Brain pericyte (primary cell): ENCODE measurements around the gene TLCD2.
"Not testable (repeated sequence)": the region's sequence is repeated elsewhere in the genome, so short reads cannot be mapped to it uniquely, and the experiment has no call there.

Experiments used
- DNase-seq: peaks from one replicate; pipeline ENCODE4 v3.0.0-alpha.2; 2012; ENCODE audit warnings: low read depth, low spot score

The TLCD2 gene

GRCh38 chr17:1716076-1716911, 6.1 kb upstream of the TLCD2 start:
- peak; percentile 100 for DNase-seq

GRCh38 chr17:1715803-1716075, 5.6 kb upstream of the TLCD2 start:
- no peak for DNase-seq

- peak; percentile 42 for DNase-seq
Observed at GRCh38 chr17:1714980-1715802, 5.0 kb upstream of the TLCD2 start.

DNA sequence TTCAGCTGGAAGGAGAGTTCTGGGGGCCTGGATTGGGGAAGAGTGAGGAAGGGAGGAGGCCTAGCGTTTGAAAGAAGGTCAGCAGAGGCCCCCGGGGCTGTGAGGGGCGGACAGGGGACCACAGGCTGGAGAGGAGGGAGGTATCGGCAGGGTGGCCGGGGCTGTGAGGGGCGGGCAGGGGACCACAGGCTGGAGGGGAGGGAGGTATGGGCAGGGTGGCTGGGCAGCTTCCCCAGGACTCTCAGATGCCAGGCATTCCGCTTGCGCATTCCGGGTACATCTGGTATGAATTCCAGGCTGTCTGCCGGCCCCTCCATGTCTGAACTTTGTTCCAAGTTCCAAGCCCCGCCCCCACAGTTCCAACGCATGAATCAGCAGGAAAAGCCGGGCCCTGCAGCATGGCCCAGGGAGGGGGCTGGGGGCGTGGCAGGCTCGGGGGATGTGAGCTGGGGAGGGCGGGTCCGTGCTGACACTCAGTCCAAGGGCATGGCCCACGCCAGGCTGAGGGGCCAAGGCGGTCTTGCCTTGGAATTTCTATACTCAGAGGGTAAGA, 4.3 kb upstream of the TLCD2 start:
- DNase-seq = peak; percentile 68

GRCh38 chr17:1713878-1714426, 3.8 kb upstream of the TLCD2 start:
- no peak for DNase-seq

DNA sequence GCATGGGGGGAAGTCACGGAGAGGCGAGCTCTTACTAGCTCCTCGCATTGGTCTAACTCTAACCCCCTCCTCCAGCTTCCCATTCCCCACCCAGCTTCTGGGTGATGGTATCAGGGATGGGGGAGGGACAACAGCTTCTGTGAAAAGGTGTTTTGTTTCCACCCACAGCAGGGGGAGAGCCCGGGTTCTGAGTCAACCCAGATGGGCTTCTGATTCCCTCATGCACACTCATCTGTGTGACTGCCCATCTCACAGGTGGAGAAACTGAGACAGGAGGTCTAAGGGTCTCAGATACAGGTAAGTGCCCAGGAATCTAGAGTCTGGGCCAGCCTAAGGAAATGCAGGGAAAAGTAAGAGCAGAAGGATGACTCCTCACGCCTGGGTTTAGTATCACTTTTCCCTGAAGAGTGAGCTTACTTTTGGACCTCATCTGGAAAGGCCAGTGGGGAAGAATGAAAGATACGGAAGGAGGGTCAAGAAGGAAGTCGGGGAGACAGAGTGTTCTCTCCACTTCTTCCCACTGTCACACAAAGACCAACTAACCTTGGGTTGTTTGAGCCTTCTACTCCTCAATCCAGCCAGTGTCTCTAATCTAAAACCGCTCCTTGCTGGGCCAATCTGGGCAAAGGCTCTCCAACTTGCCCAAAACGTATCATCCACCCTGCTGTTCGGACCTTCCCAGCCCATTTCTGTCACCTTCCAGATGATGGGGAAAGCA, 3.1 kb upstream of the TLCD2 start:
- no peak for DNase-seq

- no peak for DNase-seq
Observed at GRCh38 chr17:1712271-1712670, 2.1 kb upstream of the TLCD2 start.

GRCh38 chr17:1711804-1712203, 1.6 kb upstream of the TLCD2 start:
- no peak for DNase-seq

DNA sequence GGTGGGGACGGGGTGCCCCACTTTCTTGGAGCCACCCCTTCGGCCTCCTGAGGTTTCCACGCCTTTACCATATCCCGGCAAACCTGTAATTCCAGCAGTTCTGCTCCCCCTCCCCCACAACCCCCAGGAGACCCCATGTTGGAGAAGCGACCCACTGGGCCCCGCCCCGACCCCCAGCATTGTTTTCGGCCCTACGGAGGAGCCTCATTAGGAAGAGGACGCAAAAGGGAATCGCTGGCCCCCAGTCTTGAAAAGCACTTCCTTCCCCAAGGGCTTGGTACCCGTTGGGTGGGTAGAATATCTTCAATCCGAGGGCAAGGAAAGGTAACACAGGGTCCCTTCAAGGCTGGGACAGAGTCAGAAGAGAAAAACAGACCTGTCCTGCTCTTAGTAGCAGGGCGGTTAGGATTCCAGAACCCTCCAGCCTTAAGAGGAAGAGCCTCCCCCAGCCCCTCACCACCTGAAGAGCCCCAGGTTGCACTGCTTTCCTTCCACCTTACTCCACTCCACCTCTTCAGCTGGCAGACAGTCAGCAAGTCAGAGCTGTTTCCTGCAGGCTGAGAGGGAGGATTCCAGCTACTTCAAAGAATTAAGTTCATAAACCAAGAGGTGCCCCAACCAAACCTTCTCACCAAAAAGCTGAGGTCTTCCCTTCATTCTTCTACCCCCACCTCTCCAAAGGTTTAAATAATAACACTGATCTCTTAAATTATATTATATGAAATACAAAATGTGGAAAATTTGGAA, 803 bp upstream of the TLCD2 start:
- DNase-seq = no peak

DNA sequence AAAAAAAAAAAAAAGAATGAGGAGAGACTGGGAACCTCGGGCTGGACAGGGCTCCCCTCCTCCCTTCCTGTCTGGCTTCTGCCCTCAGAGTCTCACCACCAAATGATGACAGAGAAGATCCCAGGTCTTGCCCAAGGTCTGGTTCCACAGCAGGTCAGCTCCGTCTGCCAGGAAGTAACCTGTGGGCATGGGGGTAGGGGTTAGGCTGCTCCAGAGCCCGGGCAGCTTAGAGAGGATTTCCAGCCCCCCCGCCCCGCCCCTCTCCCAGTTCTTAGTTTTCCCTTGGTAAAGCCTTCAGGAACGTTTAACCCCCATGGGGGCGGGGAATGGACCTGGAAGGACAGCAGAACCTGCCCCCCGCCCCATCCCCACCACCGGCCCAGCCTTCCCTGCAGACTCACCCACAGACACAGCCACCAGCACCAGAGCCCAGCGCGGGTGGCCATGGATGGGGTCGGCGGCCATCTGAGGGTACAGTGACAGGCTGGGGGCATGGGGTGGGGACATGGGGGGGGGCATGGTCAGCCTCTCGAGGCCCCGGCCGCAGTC, 700 bp downstream of the TLCD2 start:
- DNase-seq = no peak

DNA sequence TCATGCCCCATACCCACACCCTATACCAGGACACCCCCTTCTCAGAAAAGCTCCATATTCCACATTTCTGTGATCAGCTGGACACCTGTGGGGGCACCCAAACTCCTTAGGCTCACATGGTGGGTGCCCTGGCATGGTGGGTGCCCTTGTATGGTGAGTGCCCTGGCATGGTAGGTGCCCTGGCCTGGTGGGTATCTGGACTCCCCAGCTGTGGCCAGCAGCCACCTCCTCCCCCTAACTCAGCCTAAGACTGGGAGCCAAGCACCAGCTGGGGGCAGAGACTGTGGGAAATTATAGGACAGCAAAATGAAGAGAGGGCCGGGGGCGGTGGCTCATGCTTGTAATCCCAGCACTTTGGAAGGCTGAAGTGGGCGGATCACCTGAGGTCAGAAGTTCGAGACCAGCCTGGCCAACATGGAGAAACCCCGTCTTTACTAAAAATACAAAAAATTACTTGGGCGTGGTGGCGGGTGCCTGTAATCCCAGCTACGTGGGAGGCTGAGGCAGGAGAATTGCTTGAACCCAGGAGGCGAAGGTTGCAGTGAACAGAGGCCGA, 1.3 kb downstream of the TLCD2 start:
- DNase-seq = not testable (repeated sequence)

DNA sequence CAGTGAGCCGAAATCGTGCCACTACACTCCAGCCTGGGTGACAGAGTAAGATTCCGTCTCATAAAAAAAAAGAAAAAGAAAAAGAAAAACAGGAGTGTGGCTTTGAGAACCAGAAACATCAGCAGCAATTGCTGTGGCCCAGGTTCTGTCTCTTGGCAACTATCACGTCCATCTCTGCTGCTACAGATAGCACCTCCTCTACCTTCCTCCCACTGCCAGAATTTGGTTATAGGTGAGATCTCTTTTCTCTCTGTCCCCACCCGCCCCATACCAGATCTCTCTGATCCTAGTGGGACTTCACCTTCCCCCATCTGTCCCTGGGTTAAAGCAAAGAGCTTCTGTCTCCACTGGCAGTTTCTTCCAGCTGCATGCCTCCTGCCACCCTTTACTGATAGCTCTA, 3.1 kb downstream of the TLCD2 start:
- no peak for DNase-seq

DNA sequence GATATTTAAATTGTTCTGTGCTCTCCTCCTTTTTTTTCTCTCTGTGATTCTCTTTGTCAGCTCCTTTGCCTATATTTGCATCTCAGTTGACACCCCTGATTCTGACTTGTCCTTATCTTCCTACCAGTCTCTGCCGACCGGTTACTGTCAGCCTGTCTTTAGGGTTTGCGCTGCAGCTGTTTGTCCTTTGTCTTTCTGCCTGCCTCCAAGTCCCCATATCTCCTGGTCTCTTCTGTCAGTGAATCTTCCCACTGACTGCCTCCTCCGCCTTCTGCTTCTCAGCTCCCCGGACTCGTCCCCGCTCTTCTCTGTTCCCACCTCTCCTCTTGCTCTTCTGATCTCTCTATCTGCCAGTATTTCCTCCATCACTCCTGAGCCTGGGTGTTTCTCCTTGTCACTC, 5.2 kb downstream of the TLCD2 start:
- DNase-seq = no peak

DNA sequence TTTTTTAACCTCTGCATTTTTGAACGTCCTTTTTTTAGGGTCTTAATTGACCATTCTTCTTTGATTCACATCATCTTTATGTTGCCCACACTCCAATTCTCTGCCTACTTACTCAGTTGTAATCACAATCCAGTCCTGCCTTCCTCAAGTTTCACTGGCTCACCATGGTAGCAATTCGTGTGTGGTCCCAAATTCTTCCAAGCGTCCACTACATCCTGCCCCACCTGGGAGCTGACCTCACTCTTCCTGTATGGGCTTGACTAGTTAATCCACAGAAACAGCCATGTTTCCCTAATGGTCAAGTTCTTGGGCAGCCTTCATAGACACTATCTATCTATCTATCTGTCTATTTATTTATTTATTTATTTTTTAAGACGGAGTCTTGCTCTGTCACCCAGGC, 7.1 kb downstream of the TLCD2 start:
- DNase-seq = no peak

DNA sequence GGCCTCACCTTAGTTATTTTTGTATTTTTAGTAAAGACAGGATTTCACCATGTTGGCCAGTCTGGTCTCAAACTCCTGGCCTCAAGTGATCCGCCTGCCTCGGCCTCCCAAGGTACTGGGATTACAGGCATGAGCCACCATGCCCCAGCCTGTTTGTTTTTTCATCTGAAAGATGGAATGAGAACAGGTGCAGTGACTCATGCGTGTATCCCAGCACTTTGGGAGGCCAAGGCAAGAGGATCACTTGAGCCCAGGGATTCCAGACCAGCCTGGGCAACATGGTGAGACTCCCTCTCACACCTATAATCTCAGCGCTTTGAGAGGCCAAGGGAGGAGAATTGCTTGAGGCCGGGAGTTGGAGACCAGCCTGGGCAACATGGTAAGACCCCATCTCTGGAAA, 10.3 kb downstream of the TLCD2 start:
- not testable (repeated sequence) for DNase-seq

- no peak for DNase-seq
Observed at GRCh38 chr17:1697681-1698080, 12.5 kb downstream of the TLCD2 start.

DNA sequence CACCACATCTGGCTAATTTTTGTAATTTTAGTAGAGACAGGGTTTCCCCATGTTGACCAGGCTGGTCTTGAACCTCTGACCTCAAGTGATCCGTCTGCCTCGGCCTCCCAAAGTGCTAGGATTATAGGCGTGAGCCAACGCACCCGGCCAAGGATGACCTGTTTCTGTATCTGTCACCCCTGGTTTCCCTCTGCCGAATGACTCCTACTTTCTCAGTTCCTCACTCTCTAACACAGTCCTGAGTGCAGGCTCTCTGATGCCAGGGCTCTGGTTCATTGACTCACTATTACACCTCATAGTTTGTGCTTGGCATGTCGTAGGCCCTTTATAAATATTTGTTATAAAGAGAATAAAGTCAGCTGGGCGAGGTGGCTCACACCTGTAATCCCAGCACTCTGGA, 14.8 kb downstream of the TLCD2 start:
- DNase-seq = no peak

GRCh38 chr17:1693339-1693738, 16.8 kb downstream of the TLCD2 start:
- no peak for DNase-seq

GRCh38 chr17:1690544-1691221, 19.5 kb downstream of the TLCD2 start:
- DNase-seq = no peak

- DNase-seq = not testable (repeated sequence)
Observed at GRCh38 chr17:1688405-1688804, 21.8 kb downstream of the TLCD2 start.
